HepG2 (cell line): ENCODE measurements around the gene OR2B2. TPM values are rescaled to one million over a fixed set of nuclear protein-coding genes. Genes with fewer than 3 reads are reported as not detected.
A peak's percentile ranks its signal among the peaks of the same experiment; 100 is the strongest.

ENCODE experiments used
- ATAC-seq: fragments of 200-7000 bp; cut with Tn5 transposase; 3 replicates; pipeline ENCODE4 v1.9.1; 2020; ENCODE audit warnings: mild to moderate bottlenecking, moderate library complexity
- BruUV-seq: library from RNA; stranded (reverse); fragments of 400-500 nt; replicated peaks from 2 replicates; lab custom pipeline; 2021; lab: Mats Ljungman, UMichigan
- CTCF ChIA-PET: fragments of 300-600 bp; formaldehyde crosslinking; extraction: SDS; loops from one replicate; lab custom pipeline; 2021; ENCODE audit warnings: low total read pairs, inconsistent platforms, low intra/inter-chr PET ratio; lab: Yijun Ruan, JAX
- POLR2A ChIA-PET: fragments of 350-600 bp; sonication (Branson Sonifier 250); formaldehyde crosslinking; loops from one replicate; lab custom pipeline; 2020; ENCODE audit warnings: antibody characterized with exemption, inconsistent platforms; lab: Yijun Ruan, JAX
- DNase-seq: peaks from one replicate; pipeline ENCODE4 v3.0.0-alpha.2; 2015; ENCODE audit warnings: low spot score
- FAIRE-seq: peaks from 3 replicates; lab custom pipeline; 2011; peaks lifted over from hg19 to GRCh38; lab: Jason Lieb, UNC
- H2AFZ ChIP-seq: one replicate; pipeline ENCODE4 v1.6.1; 2011; ENCODE audit warnings: low read length, inconsistent platforms
- H3K27ac ChIP-seq: fragments of 300-600 bp; 3 replicates; pipeline ENCODE4 v1.8.0; 2011; ENCODE audit warnings: mixed run types, mild to moderate bottlenecking, mixed read lengths, low read length, inconsistent platforms; ENCODE audit not compliant: insufficient read depth; ENCODE audit errors: extremely low read length
- H3K27me3 ChIP-seq, 2 experiments: fragments of 200-600 bp in 1 of 2; 2 replicates in 1 of 2; 3 replicates in 1 of 2; pipeline versions ENCODE4 v1.6.0 to v1.8.0; 2011; ENCODE audit warnings: low read length in 2 of 2, mild to moderate bottlenecking in 2 of 2, moderate library complexity in 2 of 2, inconsistent platforms in 1 of 2; ENCODE audit not compliant: insufficient read depth in 2 of 2, control insufficient read depth in 1 of 2
- H3K36me3 ChIP-seq, 2 experiments: fragments of 200-600 bp in 1 of 2; replicated peaks in 1 of 2; 2 replicates in 1 of 2; 3 replicates in 1 of 2; pipeline versions ENCODE4 v1.5.1 to v1.8.0; 2011; ENCODE audit warnings: low read length in 2 of 2, inconsistent platforms in 1 of 2; ENCODE audit not compliant: insufficient read depth in 2 of 2, control insufficient read depth in 1 of 2
- H3K4me1 ChIP-seq: 2 replicates; pipeline ENCODE4 v1.5.1; 2012; ENCODE audit warnings: low read length, inconsistent platforms; ENCODE audit not compliant: insufficient read depth
- H3K4me2 ChIP-seq: 2 replicates; pipeline ENCODE4 v1.6.0; 2011; ENCODE audit warnings: low read depth, low read length, inconsistent platforms
- H3K4me3 ChIP-seq, 3 experiments: fragments of 200-600 bp in 1 of 3; sonication (generic), shearing (Covaris generic) in 1 of 3; replicated peaks in 1 of 3; 2 replicates each; pipeline ENCODE4 v1.5.1; 2011 to 2016; ENCODE audit warnings: low read length in 3 of 3, inconsistent platforms in 2 of 3, low read depth in 2 of 3, mild to moderate bottlenecking in 2 of 3, control low read depth in 1 of 3, mixed read lengths in 1 of 3; ENCODE audit not compliant: insufficient read depth in 1 of 3
- H3K79me2 ChIP-seq: one replicate; pipeline ENCODE4 v1.6.1; 2011; ENCODE audit warnings: low read length, inconsistent platforms; ENCODE audit not compliant: insufficient read depth
- H3K9ac ChIP-seq: 2 replicates; pipeline ENCODE4 v1.6.0; 2011; ENCODE audit warnings: mild to moderate bottlenecking, low read depth, low read length, inconsistent platforms; ENCODE audit not compliant: insufficient read depth
- H3K9me3 ChIP-seq: 2 replicates; pipeline ENCODE4 v1.5.1; 2012; ENCODE audit warnings: mild to moderate bottlenecking, low read length
- H4K20me1 ChIP-seq: 2 replicates; pipeline ENCODE4 v1.6.0; 2011; ENCODE audit warnings: inconsistent platforms, mild to moderate bottlenecking, low read length, moderate library complexity; ENCODE audit not compliant: insufficient read depth
- ATAD3A ChIP-seq: sonication (generic); formaldehyde crosslinking; IDR thresholded peaks from 2 replicates; pipeline ENCODE4 v1.4.0; 2020; ENCODE audit warnings: missing genetic modification reagents
- ATF7 ChIP-seq, 2 experiments: fragments of 450-650 bp in 1 of 2; sonication (generic) in 1 of 2; formaldehyde crosslinking in 1 of 2; IDR thresholded peaks; 2 replicates each; pipeline versions ENCODE4 v1.4.0 to v1.6.1; 2016 to 2020; ENCODE audit warnings: antibody characterized with exemption in 1 of 2, mild to moderate bottlenecking in 1 of 2, missing genetic modification reagents in 1 of 2
- FLYWCH1 ChIP-seq: sonication (generic); formaldehyde crosslinking; IDR thresholded peaks from 2 replicates; pipeline ENCODE4 v1.8.1; 2023; ENCODE audit warnings: mild to moderate bottlenecking, missing genetic modification reagents
- HNF1B ChIP-seq: sonication (generic); formaldehyde crosslinking; IDR thresholded peaks from 2 replicates; pipeline ENCODE4 v1.5.1; 2020; ENCODE audit warnings: mild to moderate bottlenecking, moderate library complexity, missing genetic modification reagents
- ZFP82 ChIP-seq: sonication (generic); formaldehyde crosslinking; IDR thresholded peaks from 2 replicates; pipeline ENCODE4 v1.5.1; 2020; ENCODE audit warnings: mild to moderate bottlenecking, missing genetic modification reagents, borderline replicate concordance
- WGBS: methylation state at CpG from one replicate; pipeline ENCODE4 v1.1.6; 2017; ENCODE audit warnings: low lambda C conversion rate; 5-methylcytosine and 5-hydroxymethylcytosine counted together
- in situ Hi-C: cut with HindIII; loops from 2 replicates; pipeline ENCODE4 v1.10.0; 2017; ENCODE audit warnings: low pct_unique_long_range_greater_than_20kb; ENCODE audit not compliant: extremely low pct_ligation_motif_present
- intact Hi-C: fragments of 100-400 bp; cut with micrococcal nuclease; formaldehyde crosslinking; loops from one replicate; pipeline ENCODE4 v1.10.0; 2022; ENCODE audit not compliant: unreplicated experiment
- polyA plus RNA-seq, 8 experiments: library from polyadenylated mRNA; depleted of rRNA in 3 of 8; stranded (reverse) in 7 of 8; unstranded in 1 of 8; fragments of >200 nt; fragmentation: Illumina TruSeq in 4 of 8; extraction: Trizol in 4 of 8; gene quantifications; 2 replicates each; pipeline versions ENCODE4 v1.2.1 to v1.2.3, GENCODE V29; 2011 to 2016; ENCODE audit warnings: low read depth in 4 of 8, missing spikeins in 1 of 8, mixed read lengths in 1 of 8; ENCODE audit not compliant: insufficient read depth in 1 of 8
- total RNA-seq, 5 experiments: library from RNA; depleted of rRNA; stranded (reverse); fragments of >200 nt; fragmentation: Illumina TruSeq; extraction: Trizol; gene quantifications; 2 replicates each; pipeline ENCODE4 v1.2.3, GENCODE V29; 2016; ENCODE audit warnings: low read depth in 1 of 5
- TF ChIP-seq, protein P1 (sequence below): sonication (generic); formaldehyde crosslinking; IDR thresholded peaks from 2 replicates; pipeline ENCODE4 v1.4.0; 2020; ENCODE audit warnings: missing genetic modification reagents, borderline replicate concordance
- TF ChIP-seq, protein P2 (sequence below): sonication (generic); formaldehyde crosslinking; IDR thresholded peaks from 2 replicates; pipeline ENCODE4 v1.5.0; 2020; ENCODE audit warnings: missing genetic modification reagents, mild to moderate bottlenecking, borderline replicate concordance
- TF ChIP-seq, protein P3 (sequence below): sonication (generic); formaldehyde crosslinking; IDR thresholded peaks from 2 replicates; pipeline ENCODE4 v1.4.0; 2020; ENCODE audit warnings: missing genetic modification reagents

The OR2B2 gene
- total and polyA plus RNA-seq, 2 of the 13 experiments (the other 11 are each of a cell fraction or from before 2014, with no cell fraction given) = not detected

DNA sequence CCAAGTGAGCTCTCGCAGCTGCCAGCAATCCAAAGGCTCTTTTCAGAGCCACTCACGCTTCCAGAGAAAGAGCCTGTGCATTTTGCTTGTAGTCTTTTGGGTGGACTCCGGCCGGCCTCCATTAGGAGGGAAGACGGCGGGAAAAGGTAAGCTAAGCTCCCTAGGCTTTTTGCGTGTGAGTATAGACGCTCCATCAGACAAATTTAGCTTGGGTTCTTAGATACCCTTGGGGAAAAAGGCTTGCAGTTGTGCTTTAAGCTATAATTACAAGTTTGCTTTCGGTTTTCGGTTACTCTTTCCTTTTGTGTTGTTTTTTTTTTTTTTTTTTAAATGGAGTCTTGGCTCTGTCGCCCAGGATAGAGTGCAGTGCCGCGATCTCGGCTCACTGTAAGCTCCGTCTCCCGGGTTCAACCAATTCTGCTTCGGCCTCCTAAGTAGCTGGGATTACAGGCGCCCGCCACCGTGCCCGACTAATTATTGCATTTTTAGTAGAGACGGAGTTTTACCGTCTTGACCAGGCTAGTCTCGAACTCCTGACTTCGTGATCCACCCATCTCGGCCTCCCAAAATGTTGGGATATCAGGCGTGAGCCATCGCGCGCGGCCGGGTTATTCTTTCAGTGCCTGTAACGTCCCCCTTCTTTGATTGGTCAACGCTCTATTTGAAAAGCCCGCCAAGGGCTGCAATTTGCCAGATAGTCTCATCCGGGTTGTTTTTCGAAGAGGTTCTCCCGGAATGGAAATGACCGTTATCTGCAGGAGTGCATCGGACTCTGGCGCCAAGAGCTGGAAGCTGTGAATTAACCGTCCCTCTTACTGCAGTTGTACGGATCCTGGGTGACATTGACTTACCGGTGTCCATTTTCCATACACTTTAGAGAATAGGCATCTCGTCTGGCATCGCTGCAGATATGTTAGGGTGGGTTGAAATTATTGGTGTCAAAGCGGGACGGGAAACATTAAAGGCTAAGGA lies 18.1 kb downstream of the OR2B2 start:
- peak overlapping the region; percentile 84 for H2AFZ ChIP-seq
- 1% methylated on average over 48 of the region's 48 CpGs for WGBS
- POLR2A ChIA-PET = interaction anchor here (0.8 to 5.9 kb wide), 36 partner anchors 8 to 1862 kb away, joined by 3 to 323 read pairs (median 5); partner anchors contain the start of genes ZKSCAN8, ZNF184 and ZSCAN16
- intact Hi-C loops = loop anchor here (1.0 to 10.0 kb wide), 7 partner anchors 29 to 1699 kb away; partner anchors contain the start of gene ZNF184
- peak; percentile 98 for DNase-seq
- peak overlapping the region; percentile 91 for H3K4me2 ChIP-seq
- no peaks in the 10 kb centered on the region for H4K20me1 ChIP-seq
- peaks cover 37% of the 10 kb centered on the region for H3K4me1 ChIP-seq
- no peaks in the 10 kb centered on the region for H3K79me2 ChIP-seq
- H3K27ac ChIP-seq = peak overlapping the region; percentile 96
- ATAC-seq = peak; percentile 57
- CTCF ChIA-PET = interaction anchor here (1.4 to 2.6 kb wide), 4 partner anchors 74 to 142 kb away, joined by 3 to 29 read pairs (median 8); no protein-coding TSS in a partner anchor
- H3K9me3 ChIP-seq = no peaks in the 10 kb centered on the region
- no peaks in the 10 kb centered on the region for H3K36me3 ChIP-seq
- in situ Hi-C loops = loop anchor here (5.0 to 10.0 kb wide), 2 partner anchors 57 to 379 kb away; a partner anchor contains a TSS
- no TSS peak for BruUV-seq
- peak; percentile 91 for FAIRE-seq
- H3K9ac ChIP-seq = peak overlapping the region; percentile 93
- peak overlapping the region; percentile 72 to 85 (median 76) for H3K4me3 ChIP-seq
- H3K27me3 ChIP-seq = no peaks in the 10 kb centered on the region; a peak in 1 of 5 replicates
- TF ChIP-seq, protein P1, sequence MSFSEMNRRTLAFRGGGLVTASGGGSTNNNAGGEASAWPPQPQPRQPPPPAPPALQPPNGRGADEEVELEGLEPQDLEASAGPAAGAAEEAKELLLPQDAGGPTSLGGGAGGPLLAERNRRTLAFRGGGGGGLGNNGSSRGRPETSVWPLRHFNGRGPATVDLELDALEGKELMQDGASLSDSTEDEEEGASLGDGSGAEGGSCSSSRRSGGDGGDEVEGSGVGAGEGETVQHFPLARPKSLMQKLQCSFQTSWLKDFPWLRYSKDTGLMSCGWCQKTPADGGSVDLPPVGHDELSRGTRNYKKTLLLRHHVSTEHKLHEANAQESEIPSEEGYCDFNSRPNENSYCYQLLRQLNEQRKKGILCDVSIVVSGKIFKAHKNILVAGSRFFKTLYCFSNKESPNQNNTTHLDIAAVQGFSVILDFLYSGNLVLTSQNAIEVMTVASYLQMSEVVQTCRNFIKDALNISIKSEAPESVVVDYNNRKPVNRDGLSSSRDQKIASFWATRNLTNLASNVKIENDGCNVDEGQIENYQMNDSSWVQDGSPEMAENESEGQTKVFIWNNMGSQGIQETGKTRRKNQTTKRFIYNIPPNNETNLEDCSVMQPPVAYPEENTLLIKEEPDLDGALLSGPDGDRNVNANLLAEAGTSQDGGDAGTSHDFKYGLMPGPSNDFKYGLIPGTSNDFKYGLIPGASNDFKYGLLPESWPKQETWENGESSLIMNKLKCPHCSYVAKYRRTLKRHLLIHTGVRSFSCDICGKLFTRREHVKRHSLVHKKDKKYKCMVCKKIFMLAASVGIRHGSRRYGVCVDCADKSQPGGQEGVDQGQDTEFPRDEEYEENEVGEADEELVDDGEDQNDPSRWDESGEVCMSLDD = 0 out of 2 replicates have a peak, but pooled peaks have one; percentile 31
- TF ChIP-seq ATF7 (IDR thresholded peaks at IDR 0.05) (no peak), ATF7 (CRISPR knock-in tag; IDR thresholded peaks at IDR 0.05) (no peak), ZFP82 (CRISPR knock-in tag) (no peak; the same call in 1 of the 2 replicates), ATAD3A (CRISPR knock-in tag) (no peak), FLYWCH1 (0 out of 2 replicates have a peak, but pooled peaks have one; percentile 24), HNF1B (CRISPR knock-in tag) (0 out of 2 replicates have a peak, but pooled peaks have one; percentile 32)
- TF ChIP-seq, protein P2, sequence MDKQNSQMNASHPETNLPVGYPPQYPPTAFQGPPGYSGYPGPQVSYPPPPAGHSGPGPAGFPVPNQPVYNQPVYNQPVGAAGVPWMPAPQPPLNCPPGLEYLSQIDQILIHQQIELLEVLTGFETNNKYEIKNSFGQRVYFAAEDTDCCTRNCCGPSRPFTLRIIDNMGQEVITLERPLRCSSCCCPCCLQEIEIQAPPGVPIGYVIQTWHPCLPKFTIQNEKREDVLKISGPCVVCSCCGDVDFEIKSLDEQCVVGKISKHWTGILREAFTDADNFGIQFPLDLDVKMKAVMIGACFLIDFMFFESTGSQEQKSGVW = peak; percentile 60; the same call in 1 of the 2 replicates
- TF ChIP-seq, protein P3, sequence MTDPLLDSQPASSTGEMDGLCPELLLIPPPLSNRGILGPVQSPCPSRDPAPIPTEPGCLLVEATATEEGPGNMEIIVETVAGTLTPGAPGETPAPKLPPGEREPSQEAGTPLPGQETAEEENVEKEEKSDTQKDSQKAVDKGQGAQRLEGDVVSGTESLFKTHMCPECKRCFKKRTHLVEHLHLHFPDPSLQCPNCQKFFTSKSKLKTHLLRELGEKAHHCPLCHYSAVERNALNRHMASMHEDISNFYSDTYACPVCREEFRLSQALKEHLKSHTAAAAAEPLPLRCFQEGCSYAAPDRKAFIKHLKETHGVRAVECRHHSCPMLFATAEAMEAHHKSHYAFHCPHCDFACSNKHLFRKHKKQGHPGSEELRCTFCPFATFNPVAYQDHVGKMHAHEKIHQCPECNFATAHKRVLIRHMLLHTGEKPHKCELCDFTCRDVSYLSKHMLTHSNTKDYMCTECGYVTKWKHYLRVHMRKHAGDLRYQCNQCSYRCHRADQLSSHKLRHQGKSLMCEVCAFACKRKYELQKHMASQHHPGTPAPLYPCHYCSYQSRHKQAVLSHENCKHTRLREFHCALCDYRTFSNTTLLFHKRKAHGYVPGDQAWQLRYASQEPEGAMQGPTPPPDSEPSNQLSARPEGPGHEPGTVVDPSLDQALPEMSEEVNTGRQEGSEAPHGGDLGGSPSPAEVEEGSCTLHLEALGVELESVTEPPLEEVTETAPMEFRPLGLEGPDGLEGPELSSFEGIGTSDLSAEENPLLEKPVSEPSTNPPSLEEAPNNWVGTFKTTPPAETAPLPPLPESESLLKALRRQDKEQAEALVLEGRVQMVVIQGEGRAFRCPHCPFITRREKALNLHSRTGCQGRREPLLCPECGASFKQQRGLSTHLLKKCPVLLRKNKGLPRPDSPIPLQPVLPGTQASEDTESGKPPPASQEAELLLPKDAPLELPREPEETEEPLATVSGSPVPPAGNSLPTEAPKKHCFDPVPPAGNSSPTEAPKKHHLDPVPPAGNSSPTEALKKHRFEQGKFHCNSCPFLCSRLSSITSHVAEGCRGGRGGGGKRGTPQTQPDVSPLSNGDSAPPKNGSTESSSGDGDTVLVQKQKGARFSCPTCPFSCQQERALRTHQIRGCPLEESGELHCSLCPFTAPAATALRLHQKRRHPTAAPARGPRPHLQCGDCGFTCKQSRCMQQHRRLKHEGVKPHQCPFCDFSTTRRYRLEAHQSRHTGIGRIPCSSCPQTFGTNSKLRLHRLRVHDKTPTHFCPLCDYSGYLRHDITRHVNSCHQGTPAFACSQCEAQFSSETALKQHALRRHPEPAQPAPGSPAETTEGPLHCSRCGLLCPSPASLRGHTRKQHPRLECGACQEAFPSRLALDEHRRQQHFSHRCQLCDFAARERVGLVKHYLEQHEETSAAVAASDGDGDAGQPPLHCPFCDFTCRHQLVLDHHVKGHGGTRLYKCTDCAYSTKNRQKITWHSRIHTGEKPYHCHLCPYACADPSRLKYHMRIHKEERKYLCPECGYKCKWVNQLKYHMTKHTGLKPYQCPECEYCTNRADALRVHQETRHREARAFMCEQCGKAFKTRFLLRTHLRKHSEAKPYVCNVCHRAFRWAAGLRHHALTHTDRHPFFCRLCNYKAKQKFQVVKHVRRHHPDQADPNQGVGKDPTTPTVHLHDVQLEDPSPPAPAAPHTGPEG (CRISPR knock-in tag) = peak; percentile 42
